Peyer's patch (tissue), 4 donors: Measurements from ENCODE around the gene AADACL3.

Experiments used
- CTCF ChIP-seq, 6 experiments: fragments of 450-650 bp in 4 of 6; fragments of 200-600 bp in 2 of 6; sonication (generic) in 1 of 6; IDR thresholded peaks; one replicate each; pipeline ENCODE4 v1.5.1; 2017 to 2019; ENCODE audit warnings: antibody characterized with exemption in 6 of 6, mild to moderate bottlenecking in 3 of 6, moderate library complexity in 1 of 6
- POLR2A ChIP-seq, 2 donors: fragments of 450-650 bp; IDR thresholded peaks; one replicate each; pipeline ENCODE4 v1.5.1; 2017; ENCODE audit warnings: antibody characterized with exemption in 2 of 2, mild to moderate bottlenecking in 2 of 2, moderate library complexity in 2 of 2

GRCh38 chr1:12739613-12740012 lies 23.7 kb downstream of the AADACL3 start:
- no peak for TF ChIP-seq POLR2A (IDR thresholded peaks at IDR 0.05)
- no peak for TF ChIP-seq CTCF (IDR thresholded peaks at IDR 0.05)
